Neural progenitor cell (in vitro differentiated cells): ENCODE results near the gene ATP8A1. TPM values are rescaled to one million over a fixed set of nuclear protein-coding genes. Genes with fewer than 3 reads are reported as not detected.
A peak's percentile ranks its signal among the peaks of the same experiment; 100 is the strongest.

Experiments
- DNase-seq: peaks from one replicate; pipeline ENCODE4 v3.0.0-alpha.2; 2016; ENCODE audit warnings: low spot score
- H2AFZ ChIP-seq: fragments of 200-600 bp; sonication (generic); replicated peaks from 2 replicates; pipeline ENCODE4 v1.6.1; 2016; ENCODE audit warnings: antibody characterized with exemption
- H3F3A ChIP-seq: fragments of 200-600 bp; sonication (generic); 2 replicates; pipeline ENCODE4 v1.6.1; 2016; ENCODE audit warnings: antibody characterized with exemption, low read depth
- H3K27ac ChIP-seq: fragments of 200-600 bp; sonication (generic); 2 replicates; pipeline ENCODE4 v1.5.1; 2016; ENCODE audit warnings: mild to moderate bottlenecking
- H3K27me3 ChIP-seq: fragments of 200-600 bp; sonication (generic); 2 replicates; pipeline ENCODE4 v1.6.1; 2016; ENCODE audit warnings: mild to moderate bottlenecking, moderate library complexity
- H3K36me3 ChIP-seq: fragments of 200-600 bp; sonication (generic); 2 replicates; pipeline ENCODE4 v1.5.1; 2016
- H3K4me1 ChIP-seq: fragments of 200-600 bp; sonication (generic); 2 replicates; pipeline ENCODE4 v1.6.1; 2016; ENCODE audit warnings: mixed run types
- H3K4me2 ChIP-seq: fragments of 200-600 bp; sonication (generic); 2 replicates; pipeline ENCODE4 v1.6.1; 2016
- H3K4me3 ChIP-seq: fragments of 200-600 bp; sonication (generic); 2 replicates; pipeline ENCODE4 v1.5.1; 2016
- H3K79me2 ChIP-seq: fragments of 200-600 bp; sonication (generic); 2 replicates; pipeline ENCODE4 v1.6.1; 2016; ENCODE audit warnings: low read depth
- H3K9ac ChIP-seq: fragments of 200-600 bp; sonication (generic); 2 replicates; pipeline ENCODE4 v1.6.1; 2016
- H3K9me3 ChIP-seq: fragments of 200-600 bp; sonication (generic); 2 replicates; pipeline ENCODE4 v1.5.1; 2016; ENCODE audit warnings: low read depth
- H4K20me1 ChIP-seq: fragments of 200-600 bp; sonication (generic); 2 replicates; pipeline ENCODE4 v1.6.1; 2016; ENCODE audit warnings: low read depth
- H3K27ac Mint-ChIP-seq: 3 replicates; pipeline ENCODE4 v1.8.0; 2021; ENCODE audit warnings: mixed read lengths
- H3K27me3 Mint-ChIP-seq: 2 replicates; pipeline ENCODE4 v1.8.0; 2022; ENCODE audit warnings: low read depth, mild to moderate bottlenecking, inconsistent platforms, moderate library complexity, mixed read lengths; ENCODE audit not compliant: insufficient read depth
- H3K36me3 Mint-ChIP-seq: 3 replicates; pipeline ENCODE4 v1.8.0; 2021; ENCODE audit warnings: mixed read lengths
- H3K4me1 Mint-ChIP-seq: 3 replicates; pipeline ENCODE4 v1.8.0; 2021; ENCODE audit warnings: mixed read lengths
- H3K4me3 Mint-ChIP-seq: 3 replicates; pipeline ENCODE4 v1.8.0; 2021; ENCODE audit warnings: mild to moderate bottlenecking, moderate library complexity, mixed read lengths
- H3K9me3 Mint-ChIP-seq: 3 replicates; pipeline ENCODE4 v1.8.0; 2020; ENCODE audit warnings: mixed read lengths
- EZH2 ChIP-seq: fragments of 200-600 bp; sonication (generic); IDR thresholded peaks from 2 replicates; pipeline ENCODE4 v1.6.1; 2017; ENCODE audit warnings: antibody characterized with exemption, mild to moderate bottlenecking, moderate library complexity
- EZH2phosphoT487 ChIP-seq: fragments of 200-600 bp; sonication (generic); IDR thresholded peaks from 2 replicates; pipeline ENCODE4 v1.6.1; 2017; ENCODE audit warnings: antibody characterized with exemption
- total RNA-seq: library from RNA; depleted of rRNA; stranded (reverse); fragments of >200 nt; gene quantifications from 2 replicates; pipeline ENCODE4 v1.2.3, GENCODE V29; 2015; ENCODE audit warnings: low replicate concordance
- TF ChIP-seq, protein P1 (sequence below): fragments of 200-600 bp; sonication (generic); IDR thresholded peaks from 2 replicates; pipeline ENCODE4 v1.5.1; 2017; ENCODE audit warnings: antibody characterized with exemption, mild to moderate bottlenecking

Gene ATP8A1
- total RNA-seq, 1 donor from 2014 or later: 46.1 TPM

- H3K4me2 ChIP-seq: no peak overlapping the region
- no peak overlapping the region for H3K9ac ChIP-seq
- TF ChIP-seq EZH2phosphoT487 (no peak), EZH2 (no peak)
- TF ChIP-seq, protein P1, sequence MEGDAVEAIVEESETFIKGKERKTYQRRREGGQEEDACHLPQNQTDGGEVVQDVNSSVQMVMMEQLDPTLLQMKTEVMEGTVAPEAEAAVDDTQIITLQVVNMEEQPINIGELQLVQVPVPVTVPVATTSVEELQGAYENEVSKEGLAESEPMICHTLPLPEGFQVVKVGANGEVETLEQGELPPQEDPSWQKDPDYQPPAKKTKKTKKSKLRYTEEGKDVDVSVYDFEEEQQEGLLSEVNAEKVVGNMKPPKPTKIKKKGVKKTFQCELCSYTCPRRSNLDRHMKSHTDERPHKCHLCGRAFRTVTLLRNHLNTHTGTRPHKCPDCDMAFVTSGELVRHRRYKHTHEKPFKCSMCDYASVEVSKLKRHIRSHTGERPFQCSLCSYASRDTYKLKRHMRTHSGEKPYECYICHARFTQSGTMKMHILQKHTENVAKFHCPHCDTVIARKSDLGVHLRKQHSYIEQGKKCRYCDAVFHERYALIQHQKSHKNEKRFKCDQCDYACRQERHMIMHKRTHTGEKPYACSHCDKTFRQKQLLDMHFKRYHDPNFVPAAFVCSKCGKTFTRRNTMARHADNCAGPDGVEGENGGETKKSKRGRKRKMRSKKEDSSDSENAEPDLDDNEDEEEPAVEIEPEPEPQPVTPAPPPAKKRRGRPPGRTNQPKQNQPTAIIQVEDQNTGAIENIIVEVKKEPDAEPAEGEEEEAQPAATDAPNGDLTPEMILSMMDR: no peak
- peaks cover 28% of the 10 kb centered on the region for H3K4me1 Mint-ChIP-seq
- no peaks in the 10 kb centered on the region for H3K79me2 ChIP-seq
- peaks cover 8% of the 10 kb centered on the region for H3F3A ChIP-seq
- DNase-seq: no peak
- no peak overlapping the region for H3K27ac ChIP-seq
- no peaks in the 10 kb centered on the region for H3K9me3 Mint-ChIP-seq
- H3K27me3 ChIP-seq: peaks cover 37% of the 10 kb centered on the region
- H3K27me3 Mint-ChIP-seq: peaks cover 31% of the 10 kb centered on the region
- H3K4me3 Mint-ChIP-seq: no peak overlapping the region
- peaks cover 22% of the 10 kb centered on the region for H3K4me1 ChIP-seq
- H4K20me1 ChIP-seq: peaks cover 9% of the 10 kb centered on the region
- H3K36me3 Mint-ChIP-seq: no peaks in the 10 kb centered on the region
- H3K36me3 ChIP-seq: no peaks in the 10 kb centered on the region
- H3K4me3 ChIP-seq: no peak overlapping the region
- H3K27ac Mint-ChIP-seq: no peak overlapping the region
- H2AFZ ChIP-seq: no peak overlapping the region
- H3K9me3 ChIP-seq: no peaks in the 10 kb centered on the region
Observed at GRCh38 chr4:42392436-42392835, 264.5 kb downstream of the ATP8A1 start.

DNA sequence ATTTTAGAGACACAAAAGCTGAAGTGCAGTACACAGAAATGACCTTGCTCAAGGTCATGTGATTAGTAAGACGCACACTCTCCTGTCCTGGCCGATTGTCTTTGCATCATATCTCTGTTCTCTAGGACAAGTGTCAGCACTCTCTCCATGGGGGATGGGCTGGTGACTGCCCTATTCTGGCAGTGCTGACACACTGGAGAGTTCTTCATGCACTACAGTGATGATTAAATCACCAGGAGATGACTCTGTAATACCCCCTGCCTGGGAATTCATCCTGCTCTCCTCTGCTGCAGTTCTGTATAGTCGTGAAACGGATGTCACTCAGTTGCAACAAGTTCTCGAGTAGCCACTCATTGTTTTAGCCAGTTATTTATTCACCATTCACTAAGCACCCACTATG, 264.9 kb downstream of the ATP8A1 start:
- Histone ChIP-seq H3K27me3 (peaks cover 32% of the 10 kb centered on the region), H3F3A (peaks cover 8% of the 10 kb centered on the region), H3K4me1 (peaks cover 20% of the 10 kb centered on the region), H3K4me2 (no peak overlapping the region), H3K79me2 (no peaks in the 10 kb centered on the region), H3K27ac (no peak overlapping the region), H3K36me3 (no peaks in the 10 kb centered on the region), H2AFZ (no peak overlapping the region), H3K9me3 (no peaks in the 10 kb centered on the region), H3K9ac (no peak overlapping the region), H4K20me1 (peaks cover 7% of the 10 kb centered on the region), H3K4me3 (no peak overlapping the region)
- Mint-ChIP-seq H3K4me3 (no peak overlapping the region), H3K27ac (no peak overlapping the region), H3K9me3 (no peaks in the 10 kb centered on the region), H3K27me3 (peaks cover 27% of the 10 kb centered on the region), H3K4me1 (peaks cover 27% of the 10 kb centered on the region), H3K36me3 (no peaks in the 10 kb centered on the region)
- no peak for DNase-seq
- TF ChIP-seq, protein P1: no peak
- no peak for TF ChIP-seq EZH2
- no peak for TF ChIP-seq EZH2phosphoT487

GRCh38 chr4:42391355-42391664, 265.6 kb downstream of the ATP8A1 start:
- H3K4me3 Mint-ChIP-seq: no peak overlapping the region
- no peaks in the 10 kb centered on the region for H3K36me3 Mint-ChIP-seq
- Histone ChIP-seq H3K9me3 (no peaks in the 10 kb centered on the region), H3K9ac (no peak overlapping the region), H2AFZ (no peak overlapping the region), H3K36me3 (no peaks in the 10 kb centered on the region), H3K4me2 (peak overlapping the region; percentile 21), H4K20me1 (peaks cover under 1% of the 10 kb centered on the region), H3K4me3 (no peak overlapping the region), H3K27ac (no peak overlapping the region), H3K4me1 (peaks cover 14% of the 10 kb centered on the region), H3K27me3 (peaks cover 26% of the 10 kb centered on the region), H3F3A (peaks cover 4% of the 10 kb centered on the region), H3K79me2 (no peaks in the 10 kb centered on the region)
- H3K27me3 Mint-ChIP-seq: peaks cover 23% of the 10 kb centered on the region
- H3K4me1 Mint-ChIP-seq: peaks cover 21% of the 10 kb centered on the region
- TF ChIP-seq EZH2 (no peak), EZH2phosphoT487 (no peak)
- TF ChIP-seq, protein P1: no peak
- peaks cover 3% of the 10 kb centered on the region for H3K9me3 Mint-ChIP-seq
- no peak overlapping the region for H3K27ac Mint-ChIP-seq
- DNase-seq: no peak
